ENCODE results near the gene OOSP3.
A peak's percentile ranks its signal among the peaks of the same experiment; 100 is the strongest.

Gene OOSP3

DNA sequence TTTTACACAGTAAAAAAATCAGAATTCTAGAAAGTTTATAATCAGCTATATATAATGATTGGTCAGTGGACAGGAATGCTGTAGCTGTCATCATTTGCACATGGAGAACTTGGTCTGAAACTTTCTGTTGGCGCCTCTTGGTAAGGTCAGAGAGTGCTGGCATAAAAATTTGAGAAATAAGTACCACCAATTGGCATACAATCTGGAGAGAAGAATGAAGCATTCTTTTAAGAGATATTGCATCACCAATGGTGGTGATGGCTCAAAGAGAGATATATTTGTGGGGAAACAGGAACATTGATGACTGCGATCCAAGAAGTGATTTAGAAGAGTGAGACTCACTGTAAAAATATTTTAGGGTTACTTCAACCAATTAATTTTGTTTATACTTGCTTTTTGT is 39.9 kb downstream of the OOSP3 start:
- TF ChIP-seq, protein P1, sequence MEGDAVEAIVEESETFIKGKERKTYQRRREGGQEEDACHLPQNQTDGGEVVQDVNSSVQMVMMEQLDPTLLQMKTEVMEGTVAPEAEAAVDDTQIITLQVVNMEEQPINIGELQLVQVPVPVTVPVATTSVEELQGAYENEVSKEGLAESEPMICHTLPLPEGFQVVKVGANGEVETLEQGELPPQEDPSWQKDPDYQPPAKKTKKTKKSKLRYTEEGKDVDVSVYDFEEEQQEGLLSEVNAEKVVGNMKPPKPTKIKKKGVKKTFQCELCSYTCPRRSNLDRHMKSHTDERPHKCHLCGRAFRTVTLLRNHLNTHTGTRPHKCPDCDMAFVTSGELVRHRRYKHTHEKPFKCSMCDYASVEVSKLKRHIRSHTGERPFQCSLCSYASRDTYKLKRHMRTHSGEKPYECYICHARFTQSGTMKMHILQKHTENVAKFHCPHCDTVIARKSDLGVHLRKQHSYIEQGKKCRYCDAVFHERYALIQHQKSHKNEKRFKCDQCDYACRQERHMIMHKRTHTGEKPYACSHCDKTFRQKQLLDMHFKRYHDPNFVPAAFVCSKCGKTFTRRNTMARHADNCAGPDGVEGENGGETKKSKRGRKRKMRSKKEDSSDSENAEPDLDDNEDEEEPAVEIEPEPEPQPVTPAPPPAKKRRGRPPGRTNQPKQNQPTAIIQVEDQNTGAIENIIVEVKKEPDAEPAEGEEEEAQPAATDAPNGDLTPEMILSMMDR (IDR thresholded peaks at IDR 0.05) = no peak
- H3K4me1 ChIP-seq = no peaks in the 10 kb centered on the region
- no peaks in the 10 kb centered on the region for H3K36me3 ChIP-seq
- H3K9me3 ChIP-seq = peaks cover 0 to 16% (median 11%) of the 10 kb centered on the region in 3 donors
- no peaks in the 10 kb centered on the region for H3K27me3 ChIP-seq
- DNase-seq = no peak
- no peak overlapping the region for H3K4me3 ChIP-seq
- intact Hi-C loops (cut with DNase I; ENCODE audit: low total_unique reads) = no loop called here
- no peak overlapping the region for H3K27ac ChIP-seq

DNA sequence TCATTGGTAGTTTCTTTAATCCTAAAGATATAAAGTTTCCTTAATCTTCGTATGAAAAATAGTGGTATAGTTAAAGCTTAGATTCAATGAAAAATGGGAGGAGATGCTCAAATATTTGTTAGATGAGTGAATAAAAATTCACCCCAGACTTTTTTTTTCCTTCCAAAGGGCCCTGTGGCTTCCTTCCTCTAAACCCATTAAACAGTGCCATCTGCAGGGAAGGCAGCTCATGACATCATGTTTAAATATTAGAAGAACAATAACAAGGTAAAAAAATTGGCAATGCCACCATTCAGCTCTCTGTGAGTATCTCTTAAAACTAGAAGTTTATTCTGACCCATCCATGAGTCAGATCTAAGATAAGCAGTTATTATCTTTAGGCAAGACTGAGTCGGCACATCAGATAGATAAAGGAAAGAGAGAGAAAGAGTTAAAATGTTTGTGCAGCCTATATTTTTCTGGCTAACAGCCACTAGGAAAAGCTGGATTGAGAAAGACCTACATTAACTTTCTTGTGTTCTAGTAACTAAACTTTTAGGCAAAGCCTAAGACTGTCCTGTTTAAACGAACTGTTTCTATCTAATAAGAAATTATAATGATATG is 40.5 kb downstream of the OOSP3 start:
- peak in 1 of 2 donors; percentile 23 for DNase-seq
- Histone ChIP-seq H3K27ac (no peak overlapping the region), H3K4me1 (no peaks in the 10 kb centered on the region), H3K36me3 (no peaks in the 10 kb centered on the region), H3K4me3 (no peak overlapping the region), H3K9me3 (peaks cover 0 to 22% (median 17%) of the 10 kb centered on the region in 3 donors), H3K27me3 (no peaks in the 10 kb centered on the region)
- intact Hi-C loops (cut with DNase I; ENCODE audit: low total_unique reads) = no loop called here
- TF ChIP-seq, protein P1 (IDR thresholded peaks at IDR 0.05) = no peak

DNA sequence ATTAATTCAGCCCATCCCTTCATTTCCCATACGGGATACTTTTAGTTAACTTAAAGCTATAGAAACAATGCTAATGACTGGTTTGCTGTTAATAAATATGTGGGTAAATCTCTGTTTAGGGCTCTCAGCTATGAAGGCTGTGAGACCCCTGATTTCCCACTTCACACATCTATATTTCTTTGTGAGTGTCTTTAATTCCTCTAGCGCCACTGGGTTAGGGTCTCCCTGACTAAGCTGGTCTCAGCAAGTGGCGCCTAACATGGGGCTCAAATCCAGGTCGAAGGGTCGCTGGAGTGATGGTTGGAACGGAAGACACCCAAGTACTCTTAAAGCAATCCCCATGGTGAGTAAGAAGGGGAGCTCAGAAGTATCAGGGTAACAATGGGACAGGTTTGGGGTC is 45.2 kb downstream of the OOSP3 start:
- DNase-seq = no peak
- intact Hi-C loops (cut with DNase I; ENCODE audit: low total_unique reads) = no loop called here
- Histone ChIP-seq H3K36me3 (no peaks in the 10 kb centered on the region), H3K4me3 (no peak overlapping the region), H3K9me3 (peaks cover 2 to 35% (median 28%) of the 10 kb centered on the region in 3 donors), H3K4me1 (no peaks in the 10 kb centered on the region), H3K27ac (no peak overlapping the region), H3K27me3 (no peaks in the 10 kb centered on the region)
- TF ChIP-seq, protein P1 (IDR thresholded peaks at IDR 0.05) = no peak

DNA sequence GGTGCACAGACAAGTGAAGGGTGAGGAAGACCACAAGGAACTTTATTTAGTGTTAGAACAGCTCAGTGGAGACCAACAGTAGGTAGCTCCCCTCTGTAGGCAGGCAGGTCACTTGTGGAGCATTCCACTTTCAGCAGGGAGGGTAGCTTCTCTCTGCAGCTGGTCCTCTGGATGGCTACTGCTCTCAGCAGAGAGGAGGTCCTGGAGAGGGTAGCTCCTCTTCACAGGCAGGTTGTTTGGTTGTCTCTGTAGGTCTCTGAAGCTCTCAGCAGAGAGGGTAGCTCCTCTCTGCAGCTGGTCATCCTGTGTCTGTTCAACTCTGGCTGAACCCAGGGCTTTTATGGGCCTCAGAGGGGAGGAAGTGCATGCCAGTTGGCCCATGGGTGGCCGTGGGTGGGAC is 53.1 kb downstream of the OOSP3 start:
- Histone ChIP-seq H3K36me3 (no peaks in the 10 kb centered on the region), H3K27me3 (no peaks in the 10 kb centered on the region), H3K4me1 (no peaks in the 10 kb centered on the region), H3K27ac (no peak overlapping the region), H3K9me3 (peaks cover 0 to 2% (median 0%) of the 10 kb centered on the region in 3 donors), H3K4me3 (no peak overlapping the region)
- no peak for DNase-seq
- intact Hi-C loops (cut with DNase I; ENCODE audit: low total_unique reads) = no loop called here
- TF ChIP-seq, protein P1 (IDR thresholded peaks at IDR 0.05) = no peak

GRCh38 chr11:59938132-59938531 is 59.5 kb downstream of the OOSP3 start, which contains the start of gene OOSP1:
Gene OOSP1, plus strand, starts transcription at chr11:59938432. Its CDS starts 23 bp downstream, at chr11:59938455.
- Histone ChIP-seq H3K36me3 (no peaks in the 10 kb centered on the region), H3K4me3 (no peak within 1 kb of the TSS), H3K9me3 (no peaks in the 10 kb centered on the region), H3K27me3 (no peaks in the 10 kb centered on the region), H3K27ac (no peak within 1 kb of the TSS), H3K4me1 (no peaks in the 10 kb centered on the region)
- TF ChIP-seq, protein P1 (IDR thresholded peaks at IDR 0.05) = no peak
- intact Hi-C loops (cut with DNase I; ENCODE audit: low total_unique reads) = no loop called here
- no peak for DNase-seq
